Activated effector memory CD4-positive, alpha-beta T cell treated with Interleukin-2 at 50 U/mL for 16 hours (primary cell): ENCODE measurements around the gene GRIA3.

ENCODE experiments used
- DNase-seq: peaks from one replicate; pipeline ENCODE4 v3.0.0-alpha.2; 2020

Gene GRIA3

GRCh38 chrX:123199338-123199737 is 15.3 kb downstream of the GRIA3 start:
- no peak for DNase-seq

GRCh38 chrX:123201720-123202119 is 17.6 kb downstream of the GRIA3 start:
- DNase-seq, result no peak

- no peak for DNase-seq
Observed at GRCh38 chrX:123202523-123202922, 18.4 kb downstream of the GRIA3 start.

GRCh38 chrX:123203772-123204171 is 19.7 kb downstream of the GRIA3 start:
- DNase-seq, result no peak

GRCh38 chrX:123206176-123206575 is 22.1 kb downstream of the GRIA3 start:
- no peak for DNase-seq

GRCh38 chrX:123210252-123210651 is 26.2 kb downstream of the GRIA3 start:
- DNase-seq, result no peak

- no peak for DNase-seq
Observed at GRCh38 chrX:123215397-123216089, 31.5 kb downstream of the GRIA3 start.

- no peak for DNase-seq
Observed at GRCh38 chrX:123217077-123217476, 33.0 kb downstream of the GRIA3 start.

- DNase-seq, result no peak
Observed at GRCh38 chrX:123217728-123218127, 33.6 kb downstream of the GRIA3 start.

- DNase-seq, result no peak
Observed at GRCh38 chrX:123219916-123220315, 35.8 kb downstream of the GRIA3 start.

GRCh38 chrX:123222920-123223319 is 38.8 kb downstream of the GRIA3 start:
- no peak for DNase-seq

GRCh38 chrX:123223409-123223808 is 39.3 kb downstream of the GRIA3 start:
- DNase-seq, result no peak

GRCh38 chrX:123223859-123224258 is 39.8 kb downstream of the GRIA3 start:
- no peak for DNase-seq

- no peak for DNase-seq
Observed at GRCh38 chrX:123230798-123231197, 46.7 kb downstream of the GRIA3 start.

- no peak for DNase-seq
Observed at GRCh38 chrX:123236859-123237258, 52.8 kb downstream of the GRIA3 start.

GRCh38 chrX:123237271-123237670 is 53.2 kb downstream of the GRIA3 start:
- no peak for DNase-seq

- DNase-seq, result no peak
Observed at GRCh38 chrX:123254457-123254856, 70.4 kb downstream of the GRIA3 start.

- no peak for DNase-seq
Observed at GRCh38 chrX:123256378-123256777, 72.3 kb downstream of the GRIA3 start.

- DNase-seq, result no peak
Observed at GRCh38 chrX:123260920-123261418, 76.9 kb downstream of the GRIA3 start.

GRCh38 chrX:123263270-123263669 is 79.2 kb downstream of the GRIA3 start:
- DNase-seq, result no peak

GRCh38 chrX:123263747-123264146 is 79.7 kb downstream of the GRIA3 start:
- no peak for DNase-seq

GRCh38 chrX:123267220-123267619 is 83.1 kb downstream of the GRIA3 start:
- no peak for DNase-seq

- no peak for DNase-seq
Observed at GRCh38 chrX:123271902-123272301, 87.8 kb downstream of the GRIA3 start.

- DNase-seq, result no peak
Observed at GRCh38 chrX:123272630-123273029, 88.6 kb downstream of the GRIA3 start.

GRCh38 chrX:123274796-123275195 is 90.7 kb downstream of the GRIA3 start:
- DNase-seq, result no peak
